Mesothelial cell of epicardium (in vitro differentiated cells): ENCODE measurements around the gene MMP21. TPM values are rescaled to one million over a fixed set of nuclear protein-coding genes. Genes with fewer than 3 reads are reported as not detected.

Source experiments
- DNase-seq, 2 experiments: peaks; one replicate each; pipeline ENCODE4 v3.0.0; 2021; ENCODE audit warnings: low spot score in 2 of 2; ENCODE audit not compliant: unreplicated experiment in 2 of 2
- H3K27ac Mint-ChIP-seq: 2 replicates; pipeline ENCODE4 v1.8.0; 2021; ENCODE audit warnings: mixed read lengths
- H3K27me3 Mint-ChIP-seq: 2 replicates; pipeline ENCODE4 v1.8.0; 2021; ENCODE audit warnings: low read depth, mixed read lengths
- H3K36me3 Mint-ChIP-seq: 2 replicates; pipeline ENCODE4 v1.8.0; 2021; ENCODE audit warnings: mixed read lengths
- H3K4me1 Mint-ChIP-seq: 2 replicates; pipeline ENCODE4 v1.8.0; 2021; ENCODE audit warnings: mixed read lengths
- H3K4me3 Mint-ChIP-seq: 2 replicates; pipeline ENCODE4 v1.8.0; 2021; ENCODE audit warnings: mild to moderate bottlenecking, moderate library complexity, mixed read lengths
- H3K9me3 Mint-ChIP-seq: 2 replicates; pipeline ENCODE4 v1.8.0; 2021; ENCODE audit warnings: mixed read lengths
- total RNA-seq: library from RNA; stranded (reverse); gene quantifications from 3 replicates; pipeline ENCODE4 v1.2.1, GENCODE V29; 2021
- TF ChIP-seq, protein P1 (sequence below): fragments of 200-600 bp; sonication (generic); IDR thresholded peaks from one replicate; pipeline ENCODE4 v1.5.0; 2021; ENCODE audit warnings: antibody characterized with exemption; ENCODE audit not compliant: unreplicated experiment

MMP21 gene
- total RNA-seq, 1 donor from 2014 or later, result 0.18 TPM

GRCh38 chr10:125808047-125808446 lies 32.4 kb upstream of the MMP21 start:
- H3K9me3 Mint-ChIP-seq, result no peaks in the 10 kb centered on the region
- peaks cover 9% of the 10 kb centered on the region for H3K4me1 Mint-ChIP-seq
- peaks cover 30% of the 10 kb centered on the region for H3K36me3 Mint-ChIP-seq
- TF ChIP-seq, protein P1, sequence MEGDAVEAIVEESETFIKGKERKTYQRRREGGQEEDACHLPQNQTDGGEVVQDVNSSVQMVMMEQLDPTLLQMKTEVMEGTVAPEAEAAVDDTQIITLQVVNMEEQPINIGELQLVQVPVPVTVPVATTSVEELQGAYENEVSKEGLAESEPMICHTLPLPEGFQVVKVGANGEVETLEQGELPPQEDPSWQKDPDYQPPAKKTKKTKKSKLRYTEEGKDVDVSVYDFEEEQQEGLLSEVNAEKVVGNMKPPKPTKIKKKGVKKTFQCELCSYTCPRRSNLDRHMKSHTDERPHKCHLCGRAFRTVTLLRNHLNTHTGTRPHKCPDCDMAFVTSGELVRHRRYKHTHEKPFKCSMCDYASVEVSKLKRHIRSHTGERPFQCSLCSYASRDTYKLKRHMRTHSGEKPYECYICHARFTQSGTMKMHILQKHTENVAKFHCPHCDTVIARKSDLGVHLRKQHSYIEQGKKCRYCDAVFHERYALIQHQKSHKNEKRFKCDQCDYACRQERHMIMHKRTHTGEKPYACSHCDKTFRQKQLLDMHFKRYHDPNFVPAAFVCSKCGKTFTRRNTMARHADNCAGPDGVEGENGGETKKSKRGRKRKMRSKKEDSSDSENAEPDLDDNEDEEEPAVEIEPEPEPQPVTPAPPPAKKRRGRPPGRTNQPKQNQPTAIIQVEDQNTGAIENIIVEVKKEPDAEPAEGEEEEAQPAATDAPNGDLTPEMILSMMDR, result no peak
- no peak for DNase-seq
- no peak overlapping the region for H3K27ac Mint-ChIP-seq
- no peaks in the 10 kb centered on the region for H3K27me3 Mint-ChIP-seq
- no peak overlapping the region for H3K4me3 Mint-ChIP-seq

- TF ChIP-seq, protein P1, result no peak
- Mint-ChIP-seq H3K36me3 (peaks cover 28% of the 10 kb centered on the region), H3K27ac (no peak overlapping the region), H3K27me3 (no peaks in the 10 kb centered on the region), H3K4me3 (no peak overlapping the region), H3K9me3 (no peaks in the 10 kb centered on the region), H3K4me1 (no peaks in the 10 kb centered on the region)
- no peak for DNase-seq
Measured at GRCh38 chr10:125802739-125803138, 27.1 kb upstream of the MMP21 start.

DNA sequence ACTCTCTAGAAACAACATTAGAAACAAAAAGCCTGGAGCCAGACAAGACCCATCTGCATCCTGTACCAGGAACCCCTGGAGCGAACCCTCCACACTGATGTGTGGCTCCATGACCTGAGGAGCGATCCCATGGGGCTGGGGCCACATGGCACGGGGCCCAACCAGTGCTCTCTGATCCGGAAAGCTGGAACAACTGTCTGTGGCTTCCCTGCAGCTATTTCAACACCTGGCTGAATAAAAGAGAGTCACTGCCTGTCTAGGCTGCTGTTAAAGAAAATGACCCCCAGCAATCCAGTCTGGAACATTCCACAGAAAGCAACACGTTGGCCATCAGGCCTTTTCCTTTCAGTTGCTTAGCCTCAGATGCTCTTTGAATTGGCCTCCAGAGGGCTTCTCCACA lies 26.5 kb upstream of the MMP21 start:
- TF ChIP-seq, protein P1, result no peak
- no peak for DNase-seq
- Mint-ChIP-seq H3K27me3 (no peaks in the 10 kb centered on the region), H3K9me3 (no peaks in the 10 kb centered on the region), H3K27ac (no peak overlapping the region), H3K4me1 (no peaks in the 10 kb centered on the region), H3K36me3 (peaks cover 27% of the 10 kb centered on the region), H3K4me3 (no peak overlapping the region)

DNA sequence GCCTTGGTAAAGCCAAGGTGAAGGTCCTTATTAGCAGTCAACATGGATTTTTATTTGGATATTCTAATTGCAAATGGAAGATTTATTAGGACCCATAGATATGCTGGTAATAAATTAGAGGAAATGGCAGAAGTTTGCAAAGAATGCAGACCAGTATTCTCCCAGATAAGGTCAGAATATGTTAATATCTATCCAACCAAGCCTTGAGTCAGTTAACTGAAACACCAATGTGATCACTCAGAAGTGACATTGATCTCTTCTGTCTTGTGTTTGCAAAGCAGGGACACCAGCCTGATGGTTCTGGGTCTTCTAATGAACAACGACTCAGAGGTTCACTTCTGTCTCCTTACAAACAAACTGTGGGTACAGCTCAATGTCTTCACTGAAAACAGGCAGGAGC lies 26.0 kb upstream of the MMP21 start:
- DNase-seq, result no peak
- no peak overlapping the region for H3K27ac Mint-ChIP-seq
- no peaks in the 10 kb centered on the region for H3K27me3 Mint-ChIP-seq
- no peaks in the 10 kb centered on the region for H3K4me1 Mint-ChIP-seq
- peaks cover 27% of the 10 kb centered on the region for H3K36me3 Mint-ChIP-seq
- H3K9me3 Mint-ChIP-seq, result no peaks in the 10 kb centered on the region
- TF ChIP-seq, protein P1, result no peak
- no peak overlapping the region for H3K4me3 Mint-ChIP-seq

- TF ChIP-seq, protein P1, result no peak
- no peaks in the 10 kb centered on the region for H3K4me1 Mint-ChIP-seq
- no peak for DNase-seq
- H3K4me3 Mint-ChIP-seq, result no peak overlapping the region
- no peaks in the 10 kb centered on the region for H3K9me3 Mint-ChIP-seq
- H3K27ac Mint-ChIP-seq, result no peak overlapping the region
- H3K27me3 Mint-ChIP-seq, result no peaks in the 10 kb centered on the region
- peaks cover 17% of the 10 kb centered on the region for H3K36me3 Mint-ChIP-seq
Measured at GRCh38 chr10:125799451-125800182, 24.0 kb upstream of the MMP21 start.
